SJSA1 (cell line): ENCODE measurements around the gene IL17RE. TPM values are rescaled to one million over a fixed set of nuclear protein-coding genes. Genes with fewer than 3 reads are reported as not detected.
"Not testable (repeated sequence)": the region's sequence is repeated elsewhere in the genome, so short reads cannot be mapped to it uniquely, and the experiment has no call there.

Source experiments
- DNase-seq, 2 experiments: peaks; one replicate each; pipeline ENCODE4 v3.0.0-alpha.2; 2015 to 2020; ENCODE audit warnings: low spot score in 2 of 2, low read depth in 1 of 2
- H3K27ac ChIP-seq: fragments of 250-450 bp; sonication (Bioruptor Pico); 2 replicates; pipeline ENCODE4 v1.5.1; 2020; ENCODE audit warnings: mild to moderate bottlenecking, moderate library complexity
- H3K27me3 ChIP-seq: fragments of 250-450 bp; sonication (Bioruptor Pico); replicated peaks from 2 replicates; pipeline ENCODE4 v1.5.1; 2020; ENCODE audit warnings: mild to moderate bottlenecking, moderate library complexity
- H3K36me3 ChIP-seq: fragments of 250-450 bp; sonication (Bioruptor Pico); 2 replicates; pipeline ENCODE4 v1.5.1; 2020; ENCODE audit warnings: mild to moderate bottlenecking
- H3K4me1 ChIP-seq: fragments of 250-450 bp; sonication (Bioruptor Pico); replicated peaks from 2 replicates; pipeline ENCODE4 v1.6.1; 2021; ENCODE audit warnings: mild to moderate bottlenecking
- H3K4me3 ChIP-seq: fragments of 250-450 bp; sonication (Bioruptor Pico); 2 replicates; pipeline ENCODE4 v1.5.1; 2020; ENCODE audit warnings: mild to moderate bottlenecking
- H3K9me3 ChIP-seq: fragments of 250-450 bp; sonication (Bioruptor Pico); replicated peaks from 2 replicates; pipeline ENCODE4 v1.5.1; 2020; ENCODE audit warnings: mild to moderate bottlenecking
- total RNA-seq: library from RNA; depleted of rRNA; stranded (reverse); fragments of >200 nt; shearing (Covaris generic); gene quantifications from 2 replicates; pipeline ENCODE4 v1.2.3, GENCODE V29; 2014

Gene IL17RE
- total RNA-seq, 1 experiment from 2014 or later = 0.37 TPM

- DNase-seq, H3K27ac ChIP-seq, H3K4me1 ChIP-seq, H3K27me3 ChIP-seq, H3K36me3 ChIP-seq, H3K4me3 ChIP-seq, H3K9me3 ChIP-seq: not testable (repeated sequence)
Observed at GRCh38 chr3:9939906-9940305, 37.3 kb downstream of the IL17RE start.

- Histone ChIP-seq H3K36me3 (no peaks in the 10 kb centered on the region; the same call in 1 of the 2 replicates), H3K27me3 (no peaks in the 10 kb centered on the region), H3K9me3 (no peaks in the 10 kb centered on the region), H3K4me3 (no peak overlapping the region), H3K27ac (no peak overlapping the region), H3K4me1 (no peaks in the 10 kb centered on the region; the same call in 1 of the 2 replicates)
- no peak for DNase-seq
Observed at GRCh38 chr3:9940746-9941145, 38.1 kb downstream of the IL17RE start.

GRCh38 chr3:9942164-9942563 lies 39.5 kb downstream of the IL17RE start:
- H3K4me1 ChIP-seq = peaks cover 14% of the 10 kb centered on the region
- no peak overlapping the region for H3K4me3 ChIP-seq
- DNase-seq = no peak
- no peaks in the 10 kb centered on the region for H3K9me3 ChIP-seq
- no peaks in the 10 kb centered on the region for H3K27me3 ChIP-seq
- no peak overlapping the region for H3K27ac ChIP-seq
- H3K36me3 ChIP-seq = no peaks in the 10 kb centered on the region

DNA sequence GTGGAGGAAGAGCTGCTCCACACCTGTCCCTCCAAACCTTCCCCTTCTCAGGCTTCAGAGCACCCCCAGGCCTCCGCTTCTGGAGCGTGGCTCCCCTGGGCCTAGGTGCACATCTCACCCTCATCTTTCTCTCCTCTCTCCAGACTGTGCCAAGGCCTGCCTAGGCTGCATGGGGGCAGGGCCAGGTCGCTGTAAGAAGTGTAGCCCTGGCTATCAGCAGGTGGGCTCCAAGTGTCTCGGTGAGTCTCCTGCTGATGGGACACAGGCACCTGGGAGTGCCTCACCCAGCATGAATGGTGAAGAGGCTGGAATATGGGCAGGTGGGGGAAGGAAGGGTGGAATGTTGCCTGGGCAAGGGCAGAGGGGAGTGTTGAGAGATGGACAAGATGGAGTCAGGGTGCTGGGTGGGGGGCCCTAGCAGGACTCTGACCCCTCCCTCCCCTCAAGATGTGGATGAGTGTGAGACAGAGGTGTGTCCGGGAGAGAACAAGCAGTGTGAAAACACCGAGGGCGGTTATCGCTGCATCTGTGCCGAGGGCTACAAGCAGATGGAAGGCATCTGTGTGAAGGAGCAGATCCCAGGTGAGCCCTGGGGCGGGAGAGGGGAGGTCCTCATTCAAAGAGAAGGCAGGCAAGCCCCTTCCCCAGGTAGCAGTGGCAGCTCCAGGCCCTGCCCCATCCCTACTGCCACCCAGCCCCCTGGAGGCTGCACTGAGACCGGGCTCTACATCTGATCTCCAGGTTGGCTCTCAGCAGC lies 40.5 kb downstream of the IL17RE start:
- H3K9me3 ChIP-seq = no peaks in the 10 kb centered on the region
- H3K4me3 ChIP-seq = no peak overlapping the region
- no peaks in the 10 kb centered on the region for H3K27me3 ChIP-seq
- H3K36me3 ChIP-seq = no peaks in the 10 kb centered on the region
- peaks cover 20% of the 10 kb centered on the region for H3K4me1 ChIP-seq
- no peak overlapping the region for H3K27ac ChIP-seq
- DNase-seq = no peak

GRCh38 chr3:9944271-9944670 lies 41.6 kb downstream of the IL17RE start:
- no peaks in the 10 kb centered on the region for H3K9me3 ChIP-seq
- peaks cover 20% of the 10 kb centered on the region for H3K4me1 ChIP-seq
- H3K36me3 ChIP-seq = no peaks in the 10 kb centered on the region
- H3K27me3 ChIP-seq = no peaks in the 10 kb centered on the region
- no peak for DNase-seq
- no peak overlapping the region for H3K4me3 ChIP-seq
- H3K27ac ChIP-seq = no peak overlapping the region

GRCh38 chr3:9945358-9945757 lies 42.7 kb downstream of the IL17RE start:
- DNase-seq = no peak
- no peaks in the 10 kb centered on the region for H3K36me3 ChIP-seq
- no peak overlapping the region for H3K4me3 ChIP-seq
- H3K27ac ChIP-seq = no peak overlapping the region
- H3K4me1 ChIP-seq = peaks cover 20% of the 10 kb centered on the region
- no peaks in the 10 kb centered on the region for H3K9me3 ChIP-seq
- H3K27me3 ChIP-seq = no peaks in the 10 kb centered on the region

DNA sequence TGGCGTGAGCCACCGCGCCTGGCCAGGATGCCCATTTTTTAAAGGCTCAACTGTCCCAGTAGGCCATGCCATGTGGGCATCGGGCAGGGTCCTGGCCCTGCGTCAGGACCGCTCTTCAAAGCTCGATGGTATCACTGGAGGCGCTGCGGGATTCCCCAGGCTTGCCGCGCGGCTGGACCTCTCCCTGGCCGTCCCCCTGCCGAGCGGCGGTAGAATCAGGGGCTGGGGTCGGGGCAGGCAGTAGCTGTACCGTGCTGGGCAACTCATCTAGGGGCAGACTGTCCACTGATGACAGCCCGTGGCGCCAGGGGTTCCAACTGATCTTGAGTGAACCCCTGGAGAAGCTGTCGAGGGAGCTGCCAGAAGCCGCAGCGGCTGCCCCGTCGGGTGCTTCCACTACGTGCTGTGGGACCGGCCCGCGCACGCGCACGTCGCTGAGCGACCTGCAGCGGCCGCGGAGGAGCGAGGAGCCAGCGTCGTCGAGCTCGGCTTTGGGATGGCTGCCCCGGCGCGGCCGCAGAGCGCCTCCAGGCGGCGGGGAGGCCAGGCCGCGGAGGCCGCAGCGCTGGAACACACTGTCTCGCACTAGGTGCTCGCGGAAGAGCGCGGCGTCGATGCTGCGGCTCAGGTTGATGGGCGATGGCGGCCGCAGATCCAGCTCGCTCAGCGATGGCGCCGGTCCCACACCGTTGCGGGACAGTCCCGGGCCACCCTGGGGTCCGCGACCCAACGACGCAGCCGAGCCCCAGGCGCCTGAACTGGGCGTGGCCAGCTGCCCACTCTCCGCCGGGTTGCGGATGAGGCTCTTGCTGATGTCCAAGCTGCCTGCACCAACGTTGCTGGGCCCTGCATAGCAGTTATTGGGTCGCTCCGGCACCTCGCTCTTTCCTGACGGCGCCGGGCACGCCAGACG lies 43.7 kb downstream of the IL17RE start:
- Histone ChIP-seq H3K27me3 (no peaks in the 10 kb centered on the region), H3K4me3 (peak overlapping the region; percentile 48), H3K27ac (no peak overlapping the region), H3K4me1 (peaks cover 20% of the 10 kb centered on the region), H3K9me3 (no peaks in the 10 kb centered on the region), H3K36me3 (no peaks in the 10 kb centered on the region)
- DNase-seq = peak; percentile 82 to 86

- Histone ChIP-seq H3K27me3 (no peaks in the 10 kb centered on the region), H3K4me3 (peak overlapping the region; percentile 48), H3K36me3 (no peaks in the 10 kb centered on the region), H3K27ac (no peak overlapping the region), H3K9me3 (no peaks in the 10 kb centered on the region), H3K4me1 (peaks cover 28% of the 10 kb centered on the region)
- DNase-seq = peak; percentile 56 to 69
Observed at GRCh38 chr3:9947025-9947995, 44.7 kb downstream of the IL17RE start.

- peaks cover 30% of the 10 kb centered on the region for H3K4me1 ChIP-seq
- no peak for DNase-seq
Observed at GRCh38 chr3:9948586-9948985, 45.9 kb downstream of the IL17RE start.

DNA sequence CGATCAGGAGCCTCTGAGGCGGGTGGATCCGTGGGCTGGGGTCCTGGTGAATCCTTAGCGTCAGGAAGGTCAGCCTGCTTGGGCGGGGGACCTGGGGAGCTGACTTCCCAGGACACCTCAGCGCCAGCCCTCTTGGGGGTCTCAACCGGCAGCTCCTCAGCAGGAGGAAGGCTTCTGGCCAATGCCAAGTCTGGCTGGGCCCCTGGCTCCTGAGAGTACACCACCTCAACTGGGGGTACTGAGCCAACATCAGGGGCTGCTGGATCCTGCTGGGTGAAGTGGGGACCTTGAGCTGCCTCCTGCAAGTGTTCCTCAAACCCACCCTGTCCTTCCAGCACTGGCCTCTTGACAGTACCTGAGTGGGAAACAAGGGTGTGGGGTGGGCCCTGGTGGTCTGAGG lies 46.5 kb downstream of the IL17RE start:
- H3K36me3 ChIP-seq = no peaks in the 10 kb centered on the region

More at GRCh38 chr3:9948586-9948985, 45.9 kb downstream of the IL17RE start:
- no peak overlapping the region for H3K27ac ChIP-seq
- H3K27me3 ChIP-seq = no peaks in the 10 kb centered on the region
- no peak overlapping the region for H3K4me3 ChIP-seq
- no peaks in the 10 kb centered on the region for H3K9me3 ChIP-seq
- no peaks in the 10 kb centered on the region for H3K36me3 ChIP-seq

GRCh38 chr3:9949626-9950025 lies 47.0 kb downstream of the IL17RE start:
- DNase-seq = no peak
- H3K9me3 ChIP-seq = no peaks in the 10 kb centered on the region
- H3K4me1 ChIP-seq = peaks cover 30% of the 10 kb centered on the region
- no peak overlapping the region for H3K4me3 ChIP-seq
- H3K27ac ChIP-seq = no peak overlapping the region
- H3K27me3 ChIP-seq = no peaks in the 10 kb centered on the region
- H3K36me3 ChIP-seq = no peaks in the 10 kb centered on the region

More for the DNA sequence above, 46.5 kb downstream of the IL17RE start:
- Histone ChIP-seq H3K9me3 (no peaks in the 10 kb centered on the region), H3K27me3 (no peaks in the 10 kb centered on the region), H3K4me1 (peaks cover 30% of the 10 kb centered on the region), H3K27ac (no peak overlapping the region), H3K4me3 (no peak overlapping the region)
- no peak for DNase-seq

GRCh38 chr3:9951126-9951525 lies 48.5 kb downstream of the IL17RE start:
- no peaks in the 10 kb centered on the region for H3K27me3 ChIP-seq
- no peak for DNase-seq
- peaks cover 26% of the 10 kb centered on the region for H3K4me1 ChIP-seq
- no peak overlapping the region for H3K4me3 ChIP-seq
- no peaks in the 10 kb centered on the region for H3K36me3 ChIP-seq
- H3K9me3 ChIP-seq = no peaks in the 10 kb centered on the region
- no peak overlapping the region for H3K27ac ChIP-seq

GRCh38 chr3:9951598-9951961 lies 48.9 kb downstream of the IL17RE start:
- Histone ChIP-seq H3K36me3 (no peaks in the 10 kb centered on the region), H3K4me3 (peak overlapping the region; percentile 46), H3K9me3 (no peaks in the 10 kb centered on the region), H3K27me3 (no peaks in the 10 kb centered on the region), H3K4me1 (peaks cover 21% of the 10 kb centered on the region), H3K27ac (no peak overlapping the region)
- no peak for DNase-seq
